ENCODE data around the gene TGFA. TPM values are rescaled to one million over a fixed set of nuclear protein-coding genes. Genes with fewer than 3 reads are reported as not detected.

TGFA gene
- total and polyA plus RNA-seq, 2 donors from 2014 or later: 8.3 to 30.8 TPM

GRCh38 chr2:70503896-70504295, 49.7 kb downstream of the TGFA start:
- H3K9me3 ChIP-seq (ENCODE audit: control insufficient read depth in 2 of 3, insufficient read depth in 1 of 3, low read length in 3 of 3): no peaks in the 10 kb centered on the region
- no peaks in the 10 kb centered on the region for H3K36me3 ChIP-seq (ENCODE audit: control insufficient read depth in 2 of 3, insufficient read depth in 3 of 3, low read length in 3 of 3)
- no peak for TF ChIP-seq CTCF (IDR thresholded peaks at IDR 0.05; ENCODE audit: borderline replicate concordance, extremely low read depth, insufficient read depth)
- H3K4me3 ChIP-seq (ENCODE audit: low read length in 3 of 3): no peak overlapping the region
- no peak overlapping the region for H3K9ac ChIP-seq (ENCODE audit: low read length in 3 of 3)
- no peak overlapping the region for H3K27ac ChIP-seq (ENCODE audit: low read depth in 2 of 2, low read length in 2 of 2)
- no peaks in the 10 kb centered on the region for H3K27me3 ChIP-seq (ENCODE audit: control insufficient read depth, insufficient read depth, low read length)
- intact Hi-C loops (cut with DNase I): no loop called here
- DNase-seq (no peak), FAIRE-seq (no peak)
- H3K4me1 ChIP-seq (ENCODE audit: control insufficient read depth in 2 of 3, insufficient read depth in 2 of 3, low read depth in 1 of 3, low read length in 3 of 3): no peaks in the 10 kb centered on the region

- intact Hi-C loops (cut with DNase I): no loop called here
Observed at GRCh38 chr2:70501728-70502127, 51.9 kb downstream of the TGFA start.

GRCh38 chr2:70501215-70501614, 52.4 kb downstream of the TGFA start:
- Histone ChIP-seq H3K9ac (ENCODE audit: low read length in 3 of 3) (no peak overlapping the region), H3K4me1 (ENCODE audit: control insufficient read depth in 2 of 3, insufficient read depth in 2 of 3, low read depth in 1 of 3, low read length in 3 of 3) (no peaks in the 10 kb centered on the region), H3K27ac (ENCODE audit: low read depth in 2 of 2, low read length in 2 of 2) (no peak overlapping the region), H3K4me3 (ENCODE audit: low read length in 3 of 3) (no peak overlapping the region), H3K27me3 (ENCODE audit: control insufficient read depth, insufficient read depth, low read length) (no peaks in the 10 kb centered on the region), H3K9me3 (ENCODE audit: control insufficient read depth in 2 of 3, insufficient read depth in 1 of 3, low read length in 3 of 3) (no peaks in the 10 kb centered on the region), H3K36me3 (ENCODE audit: control insufficient read depth in 2 of 3, insufficient read depth in 3 of 3, low read length in 3 of 3) (no peaks in the 10 kb centered on the region)
- DNase-seq (no peak), FAIRE-seq (no peak)
- no peak for TF ChIP-seq CTCF (IDR thresholded peaks at IDR 0.05; ENCODE audit: borderline replicate concordance, extremely low read depth, insufficient read depth)
- intact Hi-C loops (cut with DNase I): no loop called here

More at GRCh38 chr2:70501728-70502127, 51.9 kb downstream of the TGFA start:
- no peak overlapping the region for H3K9ac ChIP-seq (ENCODE audit: low read length in 3 of 3)
- H3K27me3 ChIP-seq (ENCODE audit: control insufficient read depth, insufficient read depth, low read length): no peaks in the 10 kb centered on the region
- H3K27ac ChIP-seq (ENCODE audit: low read depth in 2 of 2, low read length in 2 of 2): no peak overlapping the region
- FAIRE-seq: no peak
- H3K4me3 ChIP-seq (ENCODE audit: low read length in 3 of 3): no peak overlapping the region
- H3K36me3 ChIP-seq (ENCODE audit: control insufficient read depth in 2 of 3, insufficient read depth in 3 of 3, low read length in 3 of 3): no peaks in the 10 kb centered on the region
- no peak for DNase-seq
- H3K4me1 ChIP-seq (ENCODE audit: control insufficient read depth in 2 of 3, insufficient read depth in 2 of 3, low read depth in 1 of 3, low read length in 3 of 3): no peaks in the 10 kb centered on the region
- TF ChIP-seq CTCF (IDR thresholded peaks at IDR 0.05; ENCODE audit: borderline replicate concordance, extremely low read depth, insufficient read depth): no peak
- H3K9me3 ChIP-seq (ENCODE audit: control insufficient read depth in 2 of 3, insufficient read depth in 1 of 3, low read length in 3 of 3): no peaks in the 10 kb centered on the region

- DNase-seq: no peak
- H3K36me3 ChIP-seq (ENCODE audit: control insufficient read depth in 2 of 3, insufficient read depth in 3 of 3, low read length in 3 of 3): no peaks in the 10 kb centered on the region
- H3K4me3 ChIP-seq (ENCODE audit: low read length in 3 of 3): no peak overlapping the region
- no peaks in the 10 kb centered on the region for H3K4me1 ChIP-seq (ENCODE audit: control insufficient read depth in 2 of 3, insufficient read depth in 2 of 3, low read depth in 1 of 3, low read length in 3 of 3)
- no peak for TF ChIP-seq CTCF (IDR thresholded peaks at IDR 0.05; ENCODE audit: borderline replicate concordance, extremely low read depth, insufficient read depth)
- no peaks in the 10 kb centered on the region for H3K9me3 ChIP-seq (ENCODE audit: control insufficient read depth in 2 of 3, insufficient read depth in 1 of 3, low read length in 3 of 3)
- H3K27me3 ChIP-seq (ENCODE audit: control insufficient read depth, insufficient read depth, low read length): no peaks in the 10 kb centered on the region
- H3K27ac ChIP-seq (ENCODE audit: low read depth in 2 of 2, low read length in 2 of 2): no peak overlapping the region
- no peak for FAIRE-seq
- no peak overlapping the region for H3K9ac ChIP-seq (ENCODE audit: low read length in 3 of 3)
- intact Hi-C loops (cut with DNase I): no loop called here
Observed at GRCh38 chr2:70499253-70499652, 54.4 kb downstream of the TGFA start.

Data from kidney (tissue), 14 donors.